Right hindlimb (tissue), 1 donor: Measurements from ENCODE around the gene UBA52.
"Not testable (repeated sequence)": the region's sequence is repeated elsewhere in the genome, so short reads cannot be mapped to it uniquely, and the experiment has no call there.

Experiments used
- DNase-seq: peaks from one replicate; pipeline ENCODE4 v3.0.0-alpha.2; 2018

Gene UBA52

DNA sequence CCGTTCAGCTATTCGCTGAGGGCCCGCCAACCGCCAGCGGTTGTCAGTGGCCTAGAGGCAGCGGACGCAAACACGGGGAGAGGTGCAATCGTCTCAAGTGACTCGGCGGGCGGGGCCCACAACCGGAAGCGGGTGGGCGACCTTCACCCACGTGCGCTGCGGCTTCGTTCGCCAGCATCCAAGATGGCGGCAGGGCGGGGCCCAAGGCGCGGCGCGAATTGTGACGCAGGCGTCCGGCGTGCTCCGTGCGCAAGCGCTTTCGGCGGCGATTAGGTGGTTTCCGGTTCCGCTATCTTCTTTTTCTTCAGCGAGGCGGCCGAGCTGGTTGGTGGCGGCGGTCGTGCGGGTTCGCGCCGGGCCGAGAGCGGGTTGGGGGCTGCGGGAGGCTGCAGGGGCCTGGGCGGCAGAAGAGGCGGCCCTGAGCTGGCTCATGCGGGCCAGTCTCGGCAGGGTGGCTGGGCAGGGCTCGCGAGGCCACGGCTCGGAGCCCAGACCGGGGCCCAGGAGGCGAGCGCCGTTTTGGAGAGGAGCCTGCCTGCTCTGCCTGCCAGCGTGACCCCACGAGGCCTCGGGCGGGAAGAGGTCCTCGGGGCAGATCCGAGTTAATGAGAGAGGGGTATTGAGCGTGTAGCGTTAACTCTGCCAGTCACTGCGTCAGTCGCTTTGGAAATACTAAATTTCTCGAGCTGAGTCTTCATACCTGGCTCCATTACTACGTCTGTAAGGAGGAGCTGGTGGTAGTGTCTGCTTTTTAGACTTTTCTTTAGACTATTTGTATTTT, at the start of gene UBA52:
TSS of gene UBA52 (plus strand) at position 294 of the 781 bp plus-strand sequence. CDS start 1,444 bp downstream, outside the sequence.
- DNase-seq = peak; percentile 99

GRCh38 chr19:18522124-18522861, 49.4 kb upstream of the UBA52 start:
- DNase-seq = peak; percentile 100

DNA sequence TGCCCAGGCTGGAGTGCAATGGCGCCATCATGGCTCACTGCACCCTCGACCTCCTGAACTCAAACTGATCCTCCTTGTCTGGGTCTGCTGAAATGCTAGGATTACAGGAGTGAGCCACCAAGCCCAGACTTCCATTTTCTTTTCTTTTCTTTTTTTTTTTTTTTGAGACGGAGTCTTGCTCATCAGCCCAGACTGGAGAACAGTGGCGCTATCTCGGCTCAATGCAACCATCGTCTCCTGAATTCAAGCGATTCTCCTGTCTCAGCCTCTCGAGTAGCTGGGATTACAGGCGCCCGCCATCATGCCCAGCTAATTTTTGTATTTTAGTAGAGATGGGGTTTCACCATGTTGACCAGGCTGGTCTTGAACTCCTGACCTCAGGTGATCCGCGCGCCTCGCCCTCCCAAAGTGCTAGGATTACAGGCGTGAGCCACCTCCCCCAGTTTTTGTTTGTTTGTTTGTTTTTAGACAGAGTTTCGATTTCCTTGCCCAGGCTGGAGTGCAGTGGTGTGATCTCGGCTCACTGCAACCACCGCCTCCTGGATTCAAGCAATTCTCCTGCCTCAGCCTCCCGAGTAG, 48.7 kb upstream of the UBA52 start:
- DNase-seq = not testable (repeated sequence)

DNA sequence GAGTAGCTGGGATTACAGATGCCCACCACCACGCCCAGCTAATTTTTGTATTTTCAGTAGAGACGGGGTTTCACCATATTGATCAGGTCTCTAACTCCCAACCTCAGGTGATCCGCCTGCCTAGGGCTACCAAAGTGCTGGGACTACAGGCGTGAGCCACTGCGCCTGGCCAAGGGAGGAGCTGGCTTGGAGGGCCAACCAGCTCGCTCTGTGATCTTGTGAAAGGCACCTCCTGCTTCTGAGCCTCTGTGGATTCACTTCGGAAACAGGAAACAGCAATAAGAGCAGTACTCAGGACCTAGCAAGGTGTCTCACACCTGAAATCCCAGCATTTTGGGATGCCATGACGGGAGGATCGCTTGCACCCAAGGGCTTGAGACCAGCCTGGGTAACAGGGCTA, 47.8 kb upstream of the UBA52 start:
- DNase-seq = no peak

DNA sequence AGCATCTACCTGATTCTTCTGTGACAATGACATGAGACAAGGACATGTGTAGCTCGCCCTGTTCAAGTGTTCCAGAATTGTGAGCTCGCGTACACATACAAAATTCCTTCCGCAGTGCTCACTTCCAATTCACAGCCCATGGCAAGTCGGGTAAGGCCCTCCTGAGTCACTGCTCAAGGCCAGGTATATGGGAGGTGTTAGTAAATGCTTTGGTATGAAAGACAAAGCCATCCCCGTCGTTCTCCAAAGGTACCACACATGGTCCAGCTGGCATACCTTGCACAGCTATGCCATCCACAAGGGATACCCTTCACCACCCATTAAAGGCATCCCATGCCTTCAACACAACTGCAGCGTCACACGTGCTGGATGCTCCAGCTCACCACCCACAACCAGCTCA, 45.3 kb upstream of the UBA52 start:
- no peak for DNase-seq

- DNase-seq = no peak
Measured at GRCh38 chr19:18529782-18530181, 41.9 kb upstream of the UBA52 start.

- no peak for DNase-seq
Measured at GRCh38 chr19:18531485-18531884, 40.2 kb upstream of the UBA52 start.

DNA sequence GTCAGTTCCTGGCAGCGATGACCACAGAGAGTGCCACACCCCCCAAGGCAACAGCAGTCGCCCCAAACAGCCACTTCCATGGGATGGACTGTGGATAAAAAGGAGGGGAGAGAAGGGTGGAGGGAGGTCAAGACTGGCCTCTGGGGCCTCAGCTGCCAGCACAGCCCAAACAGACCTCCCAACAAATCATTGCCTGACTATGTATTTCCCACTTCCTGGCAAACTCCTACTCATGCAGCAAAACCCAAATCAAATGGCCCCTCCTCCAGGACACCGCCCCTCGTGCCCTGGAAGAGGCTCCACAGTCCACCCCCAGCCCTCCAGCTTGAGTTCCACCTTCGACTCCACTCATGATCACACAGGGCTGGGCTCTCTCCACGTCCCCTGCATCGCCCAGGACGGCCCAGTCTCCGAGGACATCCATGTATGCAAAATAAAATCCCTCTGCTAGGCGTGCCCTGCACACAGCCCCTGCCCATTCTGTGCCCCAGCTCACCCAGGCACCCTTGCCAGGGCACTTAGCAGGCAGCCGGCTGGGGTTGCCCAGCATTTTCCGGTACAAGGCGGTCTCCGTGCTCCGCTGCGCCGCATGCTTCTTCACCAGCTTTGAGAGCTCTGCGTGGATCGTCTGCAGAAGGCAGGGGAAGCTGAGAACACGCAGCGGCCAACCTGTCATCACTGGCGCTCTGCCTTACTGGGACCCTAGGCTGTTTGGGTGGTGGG, 39.3 kb upstream of the UBA52 start:
- DNase-seq = no peak

DNA sequence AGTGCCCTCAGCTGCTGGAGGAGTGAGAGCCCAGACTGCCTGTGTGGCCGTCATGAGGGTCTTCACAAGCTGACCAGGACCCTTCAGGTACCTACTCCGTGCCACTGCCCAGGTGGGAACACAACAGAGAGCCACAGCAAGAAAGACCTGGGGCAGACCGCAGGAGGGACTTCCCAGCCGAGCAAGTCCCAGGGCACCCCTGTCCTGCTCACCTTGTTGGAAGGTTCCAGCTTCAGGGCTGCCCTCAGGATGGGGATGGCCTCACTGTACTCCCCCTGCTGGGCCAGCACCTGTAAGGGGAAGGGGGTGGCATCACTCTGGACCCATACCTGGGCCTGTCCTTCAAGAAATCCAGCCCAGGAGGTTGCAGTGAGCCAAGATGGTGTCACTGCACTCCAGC, 38.6 kb upstream of the UBA52 start:
- no peak for DNase-seq

DNA sequence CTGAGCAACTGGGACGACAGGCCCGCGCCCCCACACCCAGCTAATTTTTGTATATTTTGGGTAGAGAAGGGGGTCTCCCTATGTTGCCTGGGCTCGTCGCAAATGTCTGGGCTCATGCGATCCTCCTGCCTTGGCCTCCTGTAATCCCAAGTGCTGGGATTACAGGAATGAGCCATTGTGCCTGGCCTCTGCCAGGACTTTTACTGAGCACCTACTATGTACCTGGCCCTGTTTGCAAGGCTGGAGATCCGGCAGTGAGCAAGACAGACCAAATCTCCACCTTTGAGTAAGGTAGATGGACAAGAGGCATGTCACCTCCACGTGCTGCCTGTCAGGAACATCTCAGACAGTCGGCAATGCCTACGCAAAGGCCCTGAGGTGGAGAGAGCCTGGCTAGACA, 35.2 kb upstream of the UBA52 start:
- no peak for DNase-seq

DNA sequence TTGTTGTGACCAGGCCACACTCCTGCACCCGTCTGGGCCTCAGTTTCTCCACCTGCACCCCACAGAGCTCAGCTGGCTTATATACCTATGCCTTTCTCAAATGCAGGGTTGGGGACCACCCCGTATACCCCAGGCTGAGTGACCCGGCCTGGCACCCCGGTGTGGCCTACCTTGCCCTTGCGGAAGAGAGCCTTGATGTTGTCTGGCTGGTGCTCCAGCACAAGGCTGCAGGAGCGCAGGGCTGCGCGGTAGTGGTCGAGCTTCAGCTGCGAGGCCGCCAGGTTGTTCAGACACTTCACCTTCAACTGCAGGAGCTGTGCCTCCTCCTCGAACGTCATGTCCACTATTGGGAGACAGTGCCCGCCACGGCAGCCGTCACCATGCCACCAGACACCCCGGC, 34.2 kb upstream of the UBA52 start:
- no peak for DNase-seq

DNA sequence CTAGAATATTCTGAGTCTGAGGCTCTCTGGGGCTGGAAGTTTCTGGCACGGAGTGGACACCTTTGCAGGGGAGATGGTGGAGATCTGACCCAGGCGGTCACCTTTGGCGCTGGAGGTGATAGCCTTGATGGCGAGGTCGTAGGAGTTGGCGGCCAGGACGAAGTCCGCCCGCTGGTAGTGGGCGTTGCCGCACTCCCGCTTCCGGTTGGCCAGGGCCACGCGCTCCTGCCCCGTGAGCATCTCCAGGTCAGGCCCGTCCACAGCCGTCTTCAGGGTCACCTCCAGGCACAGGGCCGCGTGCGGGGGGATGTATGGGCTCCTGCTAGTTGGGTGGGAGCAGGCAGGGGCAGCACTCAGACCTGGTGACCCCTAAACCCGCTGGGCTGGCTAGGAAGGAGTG, 33.5 kb upstream of the UBA52 start:
- DNase-seq = no peak

- DNase-seq = no peak
Measured at GRCh38 chr19:18539372-18539771, 32.3 kb upstream of the UBA52 start.

- not testable (repeated sequence) for DNase-seq
Measured at GRCh38 chr19:18540200-18540599, 31.5 kb upstream of the UBA52 start.

DNA sequence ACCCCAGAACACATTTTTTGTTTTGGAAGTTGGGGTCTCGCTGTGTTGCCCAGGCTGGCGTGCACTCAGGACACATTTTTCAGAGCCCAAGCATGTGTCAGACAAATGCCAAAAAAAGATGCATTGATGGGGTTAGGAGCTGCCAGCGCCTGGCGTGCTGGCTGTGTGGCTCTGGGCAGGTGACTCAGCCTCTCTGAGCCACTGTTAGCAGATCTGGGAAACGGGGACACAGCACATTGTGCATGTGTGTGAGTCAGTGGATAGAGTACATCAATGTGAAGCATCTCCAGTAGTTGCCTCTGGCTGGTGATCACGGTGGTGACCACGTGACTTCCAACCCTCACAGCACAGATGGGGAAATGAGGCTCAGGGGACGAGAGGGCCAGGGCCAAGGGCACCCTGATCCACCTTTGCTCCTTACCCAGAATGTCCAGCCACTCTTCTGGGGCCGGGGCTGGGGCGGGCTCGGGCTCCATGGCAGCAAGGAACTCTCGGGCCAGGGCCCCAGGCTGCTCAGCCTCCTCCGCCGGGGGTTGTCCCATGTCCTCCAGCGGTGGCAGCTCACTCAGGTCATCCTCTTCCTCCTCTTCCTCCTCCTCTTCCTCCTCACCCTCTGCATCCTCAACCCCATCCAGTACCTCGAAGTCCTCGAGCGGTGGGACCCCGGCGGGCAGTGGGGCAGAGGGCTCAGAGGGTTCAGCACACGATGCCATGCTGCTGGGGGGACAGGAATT, 30.2 kb upstream of the UBA52 start:
- DNase-seq = no peak

DNA sequence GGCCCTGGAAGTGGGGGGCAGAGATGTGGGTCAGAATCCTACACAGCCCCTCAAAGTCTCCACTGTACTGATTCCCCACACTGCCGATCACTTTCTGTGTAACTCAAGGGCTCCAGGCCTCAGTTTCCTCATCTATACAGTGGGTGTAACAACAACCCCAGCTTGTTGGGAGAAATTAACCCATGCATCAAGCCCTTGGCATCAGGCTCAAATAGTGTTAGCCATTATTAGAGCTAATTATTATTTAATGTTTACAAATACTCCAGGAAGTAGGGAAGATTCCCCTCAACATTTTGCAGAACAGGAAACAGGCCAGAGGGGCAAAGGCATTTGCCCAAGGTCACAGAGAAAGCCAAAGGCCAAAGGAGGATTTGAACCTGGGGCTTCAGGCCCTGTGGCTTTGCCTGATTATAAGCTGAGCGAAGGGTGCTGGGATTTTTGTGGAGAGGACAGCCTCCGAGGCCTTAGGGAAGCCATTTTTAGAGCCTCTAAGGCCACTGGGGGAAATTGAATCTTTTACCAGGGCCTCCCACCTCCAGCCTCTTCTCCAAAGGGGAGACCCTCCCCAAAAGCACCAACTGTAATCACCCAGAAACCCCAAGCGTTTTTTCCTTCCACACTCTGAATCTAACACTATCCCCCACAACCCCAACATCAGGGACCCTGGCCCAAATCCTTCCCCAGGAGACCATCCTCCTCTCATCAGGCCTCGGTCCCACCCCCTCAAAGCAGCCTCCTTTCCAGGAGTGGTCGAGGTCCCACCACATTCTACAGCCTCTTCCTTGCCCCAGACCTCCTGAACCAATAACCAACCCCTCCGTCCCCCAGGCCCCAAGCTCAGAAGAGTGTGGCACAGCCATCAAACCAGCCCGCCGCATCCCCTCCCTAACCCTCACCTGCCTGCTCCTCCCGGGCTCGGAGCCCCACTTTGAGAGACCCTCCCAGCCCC, 29.4 kb upstream of the UBA52 start:
- no peak for DNase-seq

- peak; percentile 96 for DNase-seq
Measured at GRCh38 chr19:18542941-18543813, 28.5 kb upstream of the UBA52 start, which contains the start of gene FKBP8. FKBP8 (minus strand) TSS chr19:18543573; CDS start chr19:18541970, 1,603 bp downstream.

GRCh38 chr19:18543814-18544475, 27.7 kb upstream of the UBA52 start:
- no peak for DNase-seq

DNA sequence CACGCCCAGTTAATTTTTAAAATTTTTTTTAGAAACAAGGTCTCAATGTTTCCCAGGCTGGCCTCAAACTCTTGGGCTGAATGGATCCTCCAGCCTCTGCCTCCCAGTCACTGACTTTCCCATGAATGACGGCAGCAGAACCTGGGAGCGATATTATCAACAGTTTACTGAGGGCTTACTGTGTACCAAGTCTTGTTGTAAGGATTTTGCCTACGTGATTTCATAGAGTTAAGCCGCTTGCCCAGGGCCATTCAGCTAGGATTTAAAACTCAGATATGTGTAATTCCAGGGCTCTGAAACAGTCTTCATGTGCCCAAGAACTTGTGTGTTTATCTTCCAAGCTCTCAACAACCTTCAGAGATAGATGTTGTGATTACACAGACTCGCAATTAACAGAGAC, 20.0 kb upstream of the UBA52 start:
- no peak for DNase-seq
